ENCODE results near the gene MT1B. TPM values are rescaled to one million over a fixed set of nuclear protein-coding genes. Genes with fewer than 3 reads are reported as not detected.

Gene MT1B
- total and polyA plus RNA-seq, 2 of the 13 experiments (the other 11 are each of a cell fraction or from before 2014, with no cell fraction given) = 0.89 TPM; not detected in 1

DNA sequence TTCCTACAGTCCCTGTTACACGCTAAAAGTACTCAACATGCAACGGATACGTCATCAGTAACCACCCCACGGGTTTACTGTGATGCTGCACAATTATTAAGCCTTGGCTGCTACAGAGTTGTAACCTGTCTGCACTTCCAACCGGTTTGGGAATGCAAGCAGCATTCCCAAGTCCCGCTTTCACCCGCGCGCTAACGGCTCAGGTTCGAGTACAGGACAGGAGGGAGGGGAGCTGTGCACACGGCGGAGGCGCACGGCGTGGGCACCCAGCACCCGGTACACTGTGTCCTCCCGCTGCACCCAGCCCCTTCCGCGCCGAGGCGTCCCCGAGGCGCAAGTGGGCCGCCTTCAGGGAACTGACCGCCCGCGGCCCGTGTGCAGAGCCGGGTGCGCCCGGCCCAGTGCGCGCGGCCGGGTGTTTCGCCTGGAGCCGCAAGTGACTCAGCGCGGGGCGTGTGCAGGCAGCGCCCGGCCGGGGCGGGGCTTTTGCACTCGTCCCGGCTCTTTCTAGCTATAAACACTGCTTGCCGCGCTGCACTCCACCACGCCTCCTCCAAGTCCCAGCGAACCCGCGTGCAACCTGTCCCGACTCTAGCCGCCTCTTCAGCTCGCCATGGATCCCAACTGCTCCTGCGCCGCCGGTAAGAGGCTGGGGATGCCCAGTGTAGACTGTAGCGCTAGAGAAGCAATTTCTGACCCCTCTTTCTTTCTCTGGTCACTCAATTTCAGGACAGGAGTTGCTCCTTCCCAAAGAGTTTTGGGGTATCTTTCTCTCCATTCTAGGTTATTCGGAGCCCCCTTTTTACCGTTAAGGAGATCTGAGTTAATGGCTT, 43.4 kb upstream of the MT1B start, which contains the start of gene MT2A (continued):
- TF ChIP-seq, protein P1, sequence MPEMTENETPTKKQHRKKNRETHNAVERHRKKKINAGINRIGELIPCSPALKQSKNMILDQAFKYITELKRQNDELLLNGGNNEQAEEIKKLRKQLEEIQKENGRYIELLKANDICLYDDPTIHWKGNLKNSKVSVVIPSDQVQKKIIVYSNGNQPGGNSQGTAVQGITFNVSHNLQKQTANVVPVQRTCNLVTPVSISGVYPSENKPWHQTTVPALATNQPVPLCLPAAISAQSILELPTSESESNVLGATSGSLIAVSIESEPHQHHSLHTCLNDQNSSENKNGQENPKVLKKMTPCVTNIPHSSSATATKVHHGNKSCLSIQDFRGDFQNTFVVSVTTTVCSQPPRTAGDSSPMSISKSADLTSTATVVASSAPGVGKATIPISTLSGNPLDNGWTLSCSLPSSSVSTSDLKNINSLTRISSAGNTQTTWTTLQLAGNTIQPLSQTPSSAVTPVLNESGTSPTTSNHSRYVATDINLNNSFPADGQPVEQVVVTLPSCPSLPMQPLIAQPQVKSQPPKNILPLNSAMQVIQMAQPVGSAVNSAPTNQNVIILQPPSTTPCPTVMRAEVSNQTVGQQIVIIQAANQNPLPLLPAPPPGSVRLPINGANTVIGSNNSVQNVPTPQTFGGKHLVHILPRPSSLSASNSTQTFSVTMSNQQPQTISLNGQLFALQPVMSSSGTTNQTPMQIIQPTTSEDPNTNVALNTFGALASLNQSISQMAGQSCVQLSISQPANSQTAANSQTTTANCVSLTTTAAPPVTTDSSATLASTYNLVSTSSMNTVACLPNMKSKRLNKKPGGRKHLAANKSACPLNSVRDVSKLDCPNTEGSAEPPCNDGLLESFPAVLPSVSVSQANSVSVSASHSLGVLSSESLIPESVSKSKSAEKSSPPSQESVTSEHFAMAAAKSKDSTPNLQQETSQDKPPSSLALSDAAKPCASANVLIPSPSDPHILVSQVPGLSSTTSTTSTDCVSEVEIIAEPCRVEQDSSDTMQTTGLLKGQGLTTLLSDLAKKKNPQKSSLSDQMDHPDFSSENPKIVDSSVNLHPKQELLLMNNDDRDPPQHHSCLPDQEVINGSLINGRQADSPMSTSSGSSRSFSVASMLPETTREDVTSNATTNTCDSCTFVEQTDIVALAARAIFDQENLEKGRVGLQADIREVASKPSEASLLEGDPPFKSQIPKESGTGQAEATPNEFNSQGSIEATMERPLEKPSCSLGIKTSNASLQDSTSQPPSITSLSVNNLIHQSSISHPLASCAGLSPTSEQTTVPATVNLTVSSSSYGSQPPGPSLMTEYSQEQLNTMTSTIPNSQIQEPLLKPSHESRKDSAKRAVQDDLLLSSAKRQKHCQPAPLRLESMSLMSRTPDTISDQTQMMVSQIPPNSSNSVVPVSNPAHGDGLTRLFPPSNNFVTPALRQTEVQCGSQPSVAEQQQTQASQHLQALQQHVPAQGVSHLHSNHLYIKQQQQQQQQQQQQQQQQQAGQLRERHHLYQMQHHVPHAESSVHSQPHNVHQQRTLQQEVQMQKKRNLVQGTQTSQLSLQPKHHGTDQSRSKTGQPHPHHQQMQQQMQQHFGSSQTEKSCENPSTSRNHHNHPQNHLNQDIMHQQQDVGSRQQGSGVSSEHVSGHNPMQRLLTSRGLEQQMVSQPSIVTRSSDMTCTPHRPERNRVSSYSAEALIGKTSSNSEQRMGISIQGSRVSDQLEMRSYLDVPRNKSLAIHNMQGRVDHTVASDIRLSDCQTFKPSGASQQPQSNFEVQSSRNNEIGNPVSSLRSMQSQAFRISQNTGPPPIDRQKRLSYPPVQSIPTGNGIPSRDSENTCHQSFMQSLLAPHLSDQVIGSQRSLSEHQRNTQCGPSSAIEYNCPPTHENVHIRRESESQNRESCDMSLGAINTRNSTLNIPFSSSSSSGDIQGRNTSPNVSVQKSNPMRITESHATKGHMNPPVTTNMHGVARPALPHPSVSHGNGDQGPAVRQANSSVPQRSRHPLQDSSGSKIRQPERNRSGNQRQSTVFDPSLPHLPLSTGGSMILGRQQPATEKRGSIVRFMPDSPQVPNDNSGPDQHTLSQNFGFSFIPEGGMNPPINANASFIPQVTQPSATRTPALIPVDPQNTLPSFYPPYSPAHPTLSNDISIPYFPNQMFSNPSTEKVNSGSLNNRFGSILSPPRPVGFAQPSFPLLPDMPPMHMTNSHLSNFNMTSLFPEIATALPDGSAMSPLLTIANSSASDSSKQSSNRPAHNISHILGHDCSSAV (CRISPR knock-in tag; IDR thresholded peaks at IDR 0.05; ENCODE audit: borderline replicate concordance) = no peak
- no peak for TF ChIP-seq ZNF382 (CRISPR knock-in tag; IDR thresholded peaks at IDR 0.05; ENCODE audit: borderline replicate concordance)
- TF ChIP-seq NBN (conservative IDR thresholded peaks at IDR 0.05) = no peak
- 0 out of 2 replicates have a peak, but pooled peaks have one; percentile 59 for TF ChIP-seq ZNF572 (CRISPR knock-in tag; IDR thresholded peaks at IDR 0.05)
- 0 out of 2 replicates have a peak, but pooled peaks have one; percentile 32 for TF ChIP-seq ZKSCAN5 (CRISPR knock-in tag; IDR thresholded peaks at IDR 0.05)
- peak; percentile 100 for TF ChIP-seq MTF1 (CRISPR knock-in tag; IDR thresholded peaks at IDR 0.05)
- TF ChIP-seq, protein P2, sequence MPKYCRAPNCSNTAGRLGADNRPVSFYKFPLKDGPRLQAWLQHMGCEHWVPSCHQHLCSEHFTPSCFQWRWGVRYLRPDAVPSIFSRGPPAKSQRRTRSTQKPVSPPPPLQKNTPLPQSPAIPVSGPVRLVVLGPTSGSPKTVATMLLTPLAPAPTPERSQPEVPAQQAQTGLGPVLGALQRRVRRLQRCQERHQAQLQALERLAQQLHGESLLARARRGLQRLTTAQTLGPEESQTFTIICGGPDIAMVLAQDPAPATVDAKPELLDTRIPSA (CRISPR knock-in tag; IDR thresholded peaks at IDR 0.05; ENCODE audit: borderline replicate concordance) = no peak
- TF ChIP-seq, protein P3, sequence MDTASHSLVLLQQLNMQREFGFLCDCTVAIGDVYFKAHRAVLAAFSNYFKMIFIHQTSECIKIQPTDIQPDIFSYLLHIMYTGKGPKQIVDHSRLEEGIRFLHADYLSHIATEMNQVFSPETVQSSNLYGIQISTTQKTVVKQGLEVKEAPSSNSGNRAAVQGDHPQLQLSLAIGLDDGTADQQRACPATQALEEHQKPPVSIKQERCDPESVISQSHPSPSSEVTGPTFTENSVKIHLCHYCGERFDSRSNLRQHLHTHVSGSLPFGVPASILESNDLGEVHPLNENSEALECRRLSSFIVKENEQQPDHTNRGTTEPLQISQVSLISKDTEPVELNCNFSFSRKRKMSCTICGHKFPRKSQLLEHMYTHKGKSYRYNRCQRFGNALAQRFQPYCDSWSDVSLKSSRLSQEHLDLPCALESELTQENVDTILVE (CRISPR knock-in tag; IDR thresholded peaks at IDR 0.05) = peak; percentile 42; the same call in 1 of the 2 replicates
- TF ChIP-seq TEAD2 (CRISPR knock-in tag; IDR thresholded peaks at IDR 0.05) = no peak
- TF ChIP-seq ZFP36L2 (CRISPR knock-in tag; IDR thresholded peaks at IDR 0.05) = no peak
- TF ChIP-seq SIN3A (IDR thresholded peaks at IDR 0.05; ENCODE audit: borderline replicate concordance, low read depth, low read length) = peak; percentile 93
- no peak for TF ChIP-seq ZNF496 (CRISPR knock-in tag; IDR thresholded peaks at IDR 0.05; ENCODE audit: insufficient replicate concordance)
- peak; percentile 52; the same call in 1 of the 2 replicates for TF ChIP-seq KLF13 (CRISPR knock-in tag; IDR thresholded peaks at IDR 0.05)
- no peak for TF ChIP-seq PAWR (CRISPR knock-in tag; IDR thresholded peaks at IDR 0.05; ENCODE audit: borderline replicate concordance)
- TF ChIP-seq, protein P4, sequence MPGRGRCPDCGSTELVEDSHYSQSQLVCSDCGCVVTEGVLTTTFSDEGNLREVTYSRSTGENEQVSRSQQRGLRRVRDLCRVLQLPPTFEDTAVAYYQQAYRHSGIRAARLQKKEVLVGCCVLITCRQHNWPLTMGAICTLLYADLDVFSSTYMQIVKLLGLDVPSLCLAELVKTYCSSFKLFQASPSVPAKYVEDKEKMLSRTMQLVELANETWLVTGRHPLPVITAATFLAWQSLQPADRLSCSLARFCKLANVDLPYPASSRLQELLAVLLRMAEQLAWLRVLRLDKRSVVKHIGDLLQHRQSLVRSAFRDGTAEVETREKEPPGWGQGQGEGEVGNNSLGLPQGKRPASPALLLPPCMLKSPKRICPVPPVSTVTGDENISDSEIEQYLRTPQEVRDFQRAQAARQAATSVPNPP (CRISPR knock-in tag; IDR thresholded peaks at IDR 0.05) = peak; percentile 82; the same call in 1 of the 2 replicates
- TF ChIP-seq ZBTB3 (CRISPR knock-in tag; IDR thresholded peaks at IDR 0.05; ENCODE audit: borderline replicate concordance, low read depth) = no peak
- peak; percentile 36; the same call in 1 of the 2 replicates for TF ChIP-seq ATF7 (IDR thresholded peaks at IDR 0.05)
- no peak for TF ChIP-seq ATF7 (CRISPR knock-in tag; IDR thresholded peaks at IDR 0.05)
